Vagina (tissue), 2 donors: ENCODE results near the gene DYSF.

Experiments
- POLR2A ChIP-seq, 2 donors: fragments of 450-650 bp; IDR thresholded peaks; one replicate each; pipeline ENCODE4 v1.6.1; 2017; ENCODE audit warnings: antibody characterized with exemption in 2 of 2, mild to moderate bottlenecking in 2 of 2, moderate library complexity in 2 of 2
- POLR2AphosphoS5 ChIP-seq, 2 donors: sonication (generic); formaldehyde crosslinking; IDR thresholded peaks; one replicate each; pipeline ENCODE4 v1.9.0; 2017; ENCODE audit warnings: antibody characterized with exemption in 2 of 2, mild to moderate bottlenecking in 2 of 2, low read depth in 1 of 2; ENCODE audit not compliant: insufficient read depth in 1 of 2
- TF ChIP-seq, protein P1 (sequence below), 3 experiments: fragments of 450-650 bp in 2 of 3; fragments of 200-600 bp in 1 of 3; sonication (generic) in 1 of 3; IDR thresholded peaks; one replicate each; pipeline ENCODE4 v1.5.1; 2017 to 2019; ENCODE audit warnings: antibody characterized with exemption in 3 of 3, mild to moderate bottlenecking in 2 of 3, moderate library complexity in 2 of 3

DNA sequence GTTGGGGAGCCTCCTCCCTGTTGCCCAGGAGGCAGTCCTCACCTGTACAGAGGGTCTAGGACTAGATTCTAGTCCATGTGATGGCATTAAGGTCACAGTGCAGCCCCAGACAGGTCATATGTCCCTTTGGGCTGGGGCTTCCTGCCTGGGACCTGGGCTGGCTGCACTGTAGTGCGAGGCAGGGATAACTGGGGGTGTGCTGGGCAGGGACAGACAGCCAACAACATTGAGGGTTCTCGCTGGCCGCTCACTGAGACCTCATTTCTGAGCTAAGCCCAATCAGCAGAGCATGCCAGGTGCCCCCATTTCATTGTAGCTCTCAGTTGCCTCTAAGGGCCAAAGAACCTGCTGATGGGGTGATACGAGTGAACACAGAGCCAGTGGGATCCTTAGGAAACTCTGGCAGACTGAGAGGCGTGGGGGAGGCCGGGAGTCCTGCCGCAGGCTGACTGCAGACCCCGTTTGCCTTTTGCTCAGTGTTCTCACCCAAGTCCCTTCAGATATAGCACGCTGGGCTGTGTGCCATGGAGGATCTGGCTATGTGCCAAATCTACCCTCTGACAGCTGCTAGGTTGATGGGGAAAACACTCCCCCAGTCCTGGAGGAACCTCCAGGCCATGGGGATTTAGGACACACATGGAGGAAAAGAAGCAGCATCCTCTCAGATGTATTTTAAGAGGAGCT is 51.9 kb downstream of the DYSF start:
- TF ChIP-seq, protein P1, sequence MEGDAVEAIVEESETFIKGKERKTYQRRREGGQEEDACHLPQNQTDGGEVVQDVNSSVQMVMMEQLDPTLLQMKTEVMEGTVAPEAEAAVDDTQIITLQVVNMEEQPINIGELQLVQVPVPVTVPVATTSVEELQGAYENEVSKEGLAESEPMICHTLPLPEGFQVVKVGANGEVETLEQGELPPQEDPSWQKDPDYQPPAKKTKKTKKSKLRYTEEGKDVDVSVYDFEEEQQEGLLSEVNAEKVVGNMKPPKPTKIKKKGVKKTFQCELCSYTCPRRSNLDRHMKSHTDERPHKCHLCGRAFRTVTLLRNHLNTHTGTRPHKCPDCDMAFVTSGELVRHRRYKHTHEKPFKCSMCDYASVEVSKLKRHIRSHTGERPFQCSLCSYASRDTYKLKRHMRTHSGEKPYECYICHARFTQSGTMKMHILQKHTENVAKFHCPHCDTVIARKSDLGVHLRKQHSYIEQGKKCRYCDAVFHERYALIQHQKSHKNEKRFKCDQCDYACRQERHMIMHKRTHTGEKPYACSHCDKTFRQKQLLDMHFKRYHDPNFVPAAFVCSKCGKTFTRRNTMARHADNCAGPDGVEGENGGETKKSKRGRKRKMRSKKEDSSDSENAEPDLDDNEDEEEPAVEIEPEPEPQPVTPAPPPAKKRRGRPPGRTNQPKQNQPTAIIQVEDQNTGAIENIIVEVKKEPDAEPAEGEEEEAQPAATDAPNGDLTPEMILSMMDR (IDR thresholded peaks at IDR 0.05) = no peak
- no peak for TF ChIP-seq POLR2A (IDR thresholded peaks at IDR 0.05)
- TF ChIP-seq POLR2AphosphoS5 (IDR thresholded peaks at IDR 0.05; ENCODE audit: insufficient read depth in 1 of 2, low read depth in 1 of 2) = no peak
